Activated CD4-positive, alpha-beta T cell treated with anti-CD3 and anti-CD28 coated beads, Interleukin-2, Interleukin-4, amounts not matched to agents 100 ng/mL and 50 ng/mL, durations not matched to agents 16 hours and 8 hours (primary cell): Measurements from ENCODE around the gene SPATA31D4.
"Not testable (repeated sequence)": the region's sequence is repeated elsewhere in the genome, so short reads cannot be mapped to it uniquely, and the experiment has no call there.

Experiments
- DNase-seq: peaks from one replicate; pipeline ENCODE4 v3.0.0-alpha.2; 2020; ENCODE audit warnings: low spot score

Gene SPATA31D4

DNA sequence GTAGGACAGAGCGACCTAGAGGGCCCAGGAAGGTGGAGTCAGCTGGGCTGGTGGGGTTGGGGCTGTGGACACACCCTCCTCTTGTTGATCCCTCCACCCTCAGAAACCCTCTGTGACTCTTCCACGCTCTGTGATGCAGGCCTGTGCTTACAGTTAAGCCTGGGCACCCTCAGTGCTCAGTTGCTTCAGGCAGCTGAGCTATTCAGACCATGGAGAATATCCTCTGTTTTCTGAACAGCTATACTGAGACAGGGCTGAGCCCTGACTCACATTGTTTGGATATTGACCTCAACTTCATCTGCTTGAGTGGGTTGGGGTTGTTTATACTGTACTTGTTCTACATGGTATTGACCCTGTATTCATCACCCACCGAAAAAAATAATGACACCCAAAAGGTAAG, at the start of gene SPATA31D4:
Gene SPATA31D4 (plus strand): TSS at position 124 of the 400 bp plus-strand sequence. CDS start 86 bp downstream, at position 210.
- DNase-seq = not testable (repeated sequence)

DNA sequence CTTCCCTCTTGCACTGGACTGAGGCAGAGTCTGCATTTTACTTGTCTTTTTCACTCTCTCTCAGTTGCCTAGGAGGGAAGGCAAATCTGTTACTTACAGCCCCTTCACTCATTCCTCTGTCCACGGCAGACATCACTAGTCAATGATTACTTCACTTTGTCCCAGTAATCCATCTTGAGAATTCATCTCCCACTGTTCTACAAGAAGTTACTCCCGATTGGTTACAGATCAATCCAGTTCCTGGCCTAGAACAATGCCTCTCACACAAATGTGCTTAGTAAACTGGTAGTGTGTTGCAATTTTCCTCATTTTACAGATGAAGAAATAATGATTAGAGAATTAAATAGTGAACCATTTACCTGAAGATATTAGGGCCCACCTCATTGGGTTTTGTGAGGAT, 49.7 kb upstream of the SPATA31D4 start:
- DNase-seq = no peak

DNA sequence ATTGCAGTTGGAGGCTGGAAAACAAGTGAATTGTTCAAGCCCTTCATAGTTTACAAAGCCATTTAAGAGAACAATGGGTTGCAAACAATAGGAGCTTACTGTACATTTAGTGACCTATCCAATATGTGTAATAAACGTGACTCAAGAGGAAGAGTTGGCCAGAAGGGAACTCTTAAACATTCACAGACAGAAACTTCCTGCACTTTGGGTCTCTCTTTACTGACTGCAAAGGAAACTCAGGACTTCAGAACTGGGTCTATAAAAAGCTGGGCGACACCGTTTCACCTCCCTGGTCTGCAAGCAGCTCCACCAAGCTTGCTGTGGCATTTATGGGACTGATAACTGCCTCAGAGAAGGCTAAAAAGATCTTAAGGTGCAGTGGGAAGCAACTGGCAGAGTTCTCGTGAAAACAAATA, 48.7 kb upstream of the SPATA31D4 start:
- DNase-seq = no peak

DNA sequence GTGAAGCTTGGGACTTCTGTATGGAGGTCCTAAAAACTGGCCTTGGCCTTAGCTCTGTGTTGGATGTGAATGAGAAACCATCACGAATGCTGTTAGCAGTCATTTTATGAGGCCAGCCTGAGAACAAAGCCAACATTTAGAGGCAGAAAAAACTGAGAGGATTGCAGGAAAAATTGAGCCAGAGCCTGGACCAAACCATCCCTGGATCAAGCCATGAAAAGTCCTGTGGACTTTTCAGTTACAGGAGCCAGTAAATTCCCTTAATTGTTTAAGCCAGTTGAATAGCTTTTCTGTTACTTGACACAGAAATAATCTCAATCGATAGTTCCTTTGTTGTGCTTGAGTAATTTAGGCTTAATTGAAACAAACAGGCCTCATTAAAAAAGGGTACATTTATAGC, 42.6 kb upstream of the SPATA31D4 start:
- DNase-seq = no peak

DNA sequence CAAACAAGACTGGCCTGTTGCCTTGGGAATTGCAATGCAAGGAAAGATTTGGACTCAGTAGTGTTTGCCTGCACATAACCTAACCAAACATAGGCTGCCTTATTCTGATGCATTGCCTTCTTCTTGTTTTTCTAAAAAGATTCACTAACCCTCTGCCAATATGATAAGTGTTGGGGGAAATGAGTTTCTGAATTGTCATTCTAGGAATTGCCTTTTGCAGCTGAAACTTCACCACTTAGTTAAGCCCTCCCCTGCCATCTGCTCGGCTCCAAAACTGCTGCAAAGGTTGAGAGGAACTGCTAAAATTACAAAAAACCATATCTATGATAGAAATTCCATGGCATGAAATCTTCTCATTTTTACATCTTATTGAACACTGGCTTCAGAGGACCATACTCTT, 41.6 kb upstream of the SPATA31D4 start:
- DNase-seq = no peak

DNA sequence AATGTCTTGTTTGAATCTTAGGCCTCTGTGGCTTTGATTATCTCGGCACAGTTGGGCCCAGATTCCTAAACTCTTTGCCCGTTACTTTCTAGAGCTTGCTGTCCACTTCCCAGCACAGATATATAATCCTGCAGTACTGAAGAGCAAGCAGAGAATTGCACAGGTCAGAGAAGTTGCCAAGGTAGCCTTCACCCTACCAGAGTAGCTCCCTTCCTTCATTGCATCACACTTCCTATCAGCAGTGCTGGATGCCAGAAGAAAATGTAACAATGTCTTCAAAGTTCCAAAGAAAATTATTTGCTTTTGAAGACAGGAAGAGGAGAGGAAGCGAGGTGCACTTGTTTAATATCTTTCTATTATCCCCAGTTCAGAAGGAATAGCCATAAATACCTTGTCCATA, 38.1 kb upstream of the SPATA31D4 start:
- no peak for DNase-seq

DNA sequence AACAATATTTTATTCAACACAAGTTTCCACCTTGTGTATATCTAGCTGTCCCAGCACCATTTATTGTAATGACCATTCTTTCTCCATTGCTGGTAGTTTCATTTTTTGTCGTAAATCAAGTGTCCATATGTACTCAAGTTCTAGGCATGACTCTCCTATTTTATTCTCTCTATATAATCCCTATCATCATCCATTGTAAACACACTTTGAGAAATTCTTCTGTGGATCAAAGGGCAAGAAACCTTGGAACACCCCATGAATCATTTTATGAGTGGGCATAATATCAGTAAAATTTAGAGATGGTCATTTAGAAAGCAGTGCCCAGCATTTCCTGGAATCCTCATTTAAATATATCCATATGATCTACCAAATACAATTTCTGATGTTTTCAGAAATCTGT, 35.8 kb upstream of the SPATA31D4 start:
- no peak for DNase-seq

DNA sequence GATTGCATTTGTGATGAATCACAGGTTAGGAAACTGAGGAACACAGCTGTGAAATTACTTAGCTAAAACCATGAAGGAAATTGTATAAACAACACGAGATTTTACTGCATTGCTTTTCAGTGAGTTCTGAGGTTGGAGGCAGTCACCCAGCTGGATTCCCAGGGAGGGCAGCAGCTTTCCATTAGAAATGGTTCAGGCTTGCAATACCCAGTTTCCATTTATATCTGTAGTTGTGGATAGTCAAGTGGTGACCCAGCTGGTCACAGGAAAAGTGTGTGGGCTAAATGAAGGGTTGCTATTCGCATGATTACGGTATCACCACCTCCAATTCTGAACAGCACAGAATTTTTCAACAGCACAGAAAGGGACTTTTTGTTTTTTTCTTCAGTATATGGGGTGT, 34.3 kb upstream of the SPATA31D4 start:
- no peak for DNase-seq

DNA sequence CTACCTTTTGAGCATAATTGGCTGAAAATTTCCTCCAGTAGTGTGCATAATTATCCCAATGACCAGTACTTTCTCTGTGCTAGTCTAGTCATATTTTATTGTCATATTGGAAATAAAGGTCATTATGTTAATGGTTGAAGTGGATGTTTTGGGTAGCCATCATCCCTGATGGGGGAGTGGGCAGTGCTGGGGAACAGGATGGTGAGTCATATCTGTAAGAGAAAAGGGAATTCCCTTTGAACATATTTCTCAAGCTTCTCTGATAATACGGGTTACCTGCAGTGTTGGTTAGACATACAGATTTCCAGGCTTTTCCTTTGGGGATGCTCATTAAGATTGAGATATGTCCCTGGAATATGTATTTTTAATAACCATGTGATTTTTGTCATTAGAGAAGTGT, 33.3 kb upstream of the SPATA31D4 start:
- no peak for DNase-seq

DNA sequence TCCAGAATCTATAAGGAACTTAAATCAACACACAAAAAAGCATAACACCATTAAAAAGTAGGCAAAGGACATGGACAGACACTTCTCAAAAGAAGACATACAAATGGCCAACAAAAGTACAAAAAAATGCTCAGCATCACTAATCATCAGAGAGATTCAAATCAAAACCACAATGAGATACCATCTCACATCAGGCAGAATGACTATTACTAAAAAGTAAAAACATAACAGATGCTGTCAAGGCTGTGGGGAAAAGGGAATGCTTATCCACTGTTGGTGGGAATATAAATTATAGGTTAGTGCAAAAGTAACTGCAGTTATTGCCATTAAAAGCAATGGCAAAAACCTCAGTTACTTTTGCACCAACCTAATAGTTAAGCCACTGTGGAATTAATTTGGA, 32.2 kb upstream of the SPATA31D4 start:
- no peak for DNase-seq

DNA sequence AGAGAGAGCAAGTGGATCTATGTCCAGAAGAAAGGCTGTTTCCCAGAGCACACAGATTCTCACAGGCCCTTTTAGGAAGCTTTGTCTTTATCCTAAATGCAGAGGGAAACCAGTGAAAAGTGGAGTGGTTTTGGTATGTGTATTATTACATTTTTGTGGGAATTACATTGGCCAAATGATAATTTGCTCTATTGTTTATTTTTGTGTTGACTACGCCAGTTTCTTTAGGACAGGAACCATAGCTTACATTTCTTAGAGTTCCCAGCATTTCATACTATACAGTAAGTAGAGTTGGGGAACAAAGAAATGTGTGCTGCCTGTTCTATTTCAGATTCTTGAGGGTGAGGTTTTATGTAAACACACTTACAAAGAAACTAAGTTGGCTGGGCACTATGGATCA, 29.4 kb upstream of the SPATA31D4 start:
- DNase-seq = no peak

DNA sequence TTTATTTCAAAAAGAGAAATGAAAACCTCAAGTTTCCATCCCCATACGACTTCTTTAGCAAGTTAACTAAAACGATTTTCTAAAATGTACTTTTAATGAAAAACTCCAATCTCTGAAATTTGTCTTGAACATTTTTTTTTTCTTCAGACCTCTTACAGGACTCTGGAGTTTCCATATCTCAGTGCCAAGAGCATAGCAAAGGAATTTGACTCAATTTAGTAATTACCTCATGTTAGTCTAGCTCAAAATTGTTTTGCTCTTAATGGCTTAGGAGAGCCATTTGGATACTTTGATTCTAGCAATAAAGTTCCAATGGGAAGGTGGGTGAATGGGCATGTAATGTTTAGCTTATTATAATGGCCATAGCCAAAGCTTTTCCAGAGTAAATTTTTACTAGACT, 26.0 kb upstream of the SPATA31D4 start:
- DNase-seq = no peak

DNA sequence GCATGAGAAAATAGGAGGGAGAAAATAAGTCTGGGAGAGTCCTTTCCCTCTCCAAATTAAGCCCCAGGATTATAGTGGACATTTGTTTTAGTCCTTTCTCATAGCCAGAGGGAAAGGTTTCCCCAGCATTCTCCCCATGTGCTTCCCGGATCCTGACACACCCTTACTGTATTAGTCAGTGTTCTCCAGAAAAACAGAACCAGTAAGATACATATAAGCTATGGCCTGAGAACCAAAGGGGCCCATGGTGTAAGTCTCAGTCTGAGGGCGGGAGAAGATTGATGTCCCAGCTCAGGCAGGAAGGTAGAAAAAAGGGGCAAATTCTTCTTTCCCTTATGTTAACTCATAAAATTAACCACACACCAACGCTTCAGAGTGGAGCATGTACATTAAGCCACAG, 25.6 kb upstream of the SPATA31D4 start:
- no peak for DNase-seq

DNA sequence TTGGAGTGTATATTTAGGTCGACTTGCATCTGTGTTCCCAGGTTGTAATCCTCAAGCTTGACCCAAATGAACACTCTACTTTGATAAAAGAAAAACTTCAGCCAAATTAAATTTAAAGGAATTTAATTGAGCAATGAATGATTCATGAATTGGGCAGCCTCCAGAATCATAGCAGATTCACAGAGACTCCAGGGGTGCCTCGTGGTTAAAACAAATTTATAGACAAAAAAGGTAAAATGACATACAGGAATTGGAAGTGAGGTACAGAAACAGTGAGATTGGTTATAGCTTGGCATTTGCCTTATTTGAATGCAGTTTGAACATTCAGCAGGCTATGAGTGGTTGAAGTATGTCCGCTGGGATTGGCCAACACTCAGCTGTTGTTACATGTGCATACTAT, 21.6 kb upstream of the SPATA31D4 start:
- no peak for DNase-seq

DNA sequence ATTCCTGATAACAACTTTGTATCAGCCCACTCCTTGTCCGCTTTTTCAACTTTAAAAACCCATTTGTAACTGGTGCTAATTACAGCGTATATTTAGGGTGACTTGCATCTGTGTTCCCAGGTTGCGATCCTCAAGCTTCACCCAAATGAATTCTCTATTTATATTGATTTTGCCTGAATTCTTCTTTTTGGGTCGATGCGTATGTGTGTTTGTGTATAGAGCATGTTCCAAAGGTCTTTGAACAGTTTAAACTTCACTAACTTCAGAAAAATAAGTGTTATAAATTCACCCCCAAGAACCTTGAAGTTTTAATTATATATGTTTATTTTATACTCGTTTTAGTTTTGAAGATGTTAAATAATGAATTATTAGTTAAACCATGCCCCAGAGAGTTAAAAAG, 16.1 kb upstream of the SPATA31D4 start:
- no peak for DNase-seq

DNA sequence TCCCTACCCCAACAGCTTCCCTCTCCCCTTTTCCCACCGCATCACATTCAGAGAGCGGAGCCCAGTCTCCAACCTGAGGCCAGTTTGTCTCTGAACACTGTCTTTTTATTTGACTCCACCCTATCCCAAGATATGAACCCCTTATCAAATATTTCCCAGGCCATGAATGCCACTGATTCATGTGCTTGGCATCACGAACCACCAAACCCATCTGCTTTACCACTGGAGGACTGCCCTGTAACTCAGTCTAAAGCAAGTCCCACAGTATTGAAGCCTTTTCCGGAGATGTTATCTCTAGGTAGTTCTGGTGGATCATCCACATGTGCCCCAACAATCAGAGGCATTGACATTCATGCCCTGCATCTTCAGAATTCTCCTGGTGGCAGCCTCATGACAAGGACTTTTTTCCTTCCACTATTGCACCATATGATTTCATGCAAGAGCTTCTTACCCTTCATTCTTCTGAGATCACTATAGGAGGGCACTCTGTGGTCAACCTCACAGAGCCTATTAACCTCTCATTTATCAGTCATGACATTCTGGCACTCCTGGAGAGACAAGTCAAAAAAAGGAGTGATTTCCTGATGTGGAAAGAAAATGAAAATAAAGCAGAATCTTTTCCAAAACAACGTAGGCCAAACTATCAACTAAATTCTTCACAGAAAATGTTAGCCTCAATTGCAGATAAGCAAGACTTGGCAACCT, 12.3 kb upstream of the SPATA31D4 start:
- no peak for DNase-seq

DNA sequence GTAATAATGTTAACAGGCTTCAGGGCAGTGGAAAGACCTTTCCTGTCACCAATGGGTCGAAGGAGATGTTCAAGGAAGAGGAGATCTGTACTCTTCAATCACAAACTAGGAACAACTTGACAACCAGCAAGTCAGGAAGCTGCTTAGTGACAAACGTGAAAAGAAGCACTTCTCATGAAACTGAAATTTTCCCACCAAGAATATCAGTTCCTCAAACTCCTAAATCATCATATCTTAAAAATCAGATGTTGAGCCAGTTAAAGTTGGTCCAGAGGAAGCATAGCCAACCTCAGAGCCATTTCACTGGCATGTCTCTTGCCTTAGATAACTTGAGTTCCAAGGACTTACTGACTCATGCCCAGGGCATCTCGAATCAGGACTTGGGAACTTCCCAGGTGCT, 9.7 kb upstream of the SPATA31D4 start:
- not testable (repeated sequence) for DNase-seq

DNA sequence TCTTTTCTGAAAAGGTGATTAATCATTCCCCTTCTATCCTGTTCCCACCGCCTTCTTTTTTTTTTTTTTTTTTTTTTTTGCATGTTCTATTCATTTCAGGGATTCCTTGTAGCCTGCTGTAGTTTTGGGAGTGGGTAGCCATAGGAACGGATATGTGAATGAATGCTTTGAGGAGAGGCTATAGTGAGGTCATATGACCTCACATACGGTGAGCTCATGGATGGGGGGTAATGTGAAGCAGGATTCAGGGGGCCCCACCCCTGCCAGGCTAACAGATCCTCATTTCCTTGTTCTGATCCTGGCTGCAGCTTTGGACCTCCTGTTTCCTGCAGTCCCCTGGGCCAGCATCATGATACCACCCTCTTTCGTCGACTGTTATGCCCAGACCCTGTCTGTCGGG, 1.9 kb downstream of the SPATA31D4 start:
- DNase-seq = not testable (repeated sequence)

DNA sequence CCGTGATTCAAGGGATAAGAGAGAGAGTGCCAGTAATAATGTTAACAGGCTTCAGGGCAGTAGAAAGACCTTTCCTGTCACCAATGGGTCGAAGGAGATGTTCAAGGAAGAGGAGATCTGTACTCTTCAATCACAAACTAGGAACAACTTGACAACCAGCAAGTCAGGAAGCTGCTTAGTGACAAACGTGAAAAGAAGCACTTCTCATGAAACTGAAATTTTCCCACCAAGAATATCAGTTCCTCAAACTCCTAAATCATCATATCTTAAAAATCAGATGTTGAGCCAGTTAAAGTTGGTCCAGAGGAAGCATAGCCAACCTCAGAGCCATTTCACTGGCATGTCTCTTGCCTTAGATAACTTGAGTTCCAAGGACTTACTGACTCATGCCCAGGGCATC, 5.3 kb downstream of the SPATA31D4 start:
- DNase-seq = not testable (repeated sequence)

DNA sequence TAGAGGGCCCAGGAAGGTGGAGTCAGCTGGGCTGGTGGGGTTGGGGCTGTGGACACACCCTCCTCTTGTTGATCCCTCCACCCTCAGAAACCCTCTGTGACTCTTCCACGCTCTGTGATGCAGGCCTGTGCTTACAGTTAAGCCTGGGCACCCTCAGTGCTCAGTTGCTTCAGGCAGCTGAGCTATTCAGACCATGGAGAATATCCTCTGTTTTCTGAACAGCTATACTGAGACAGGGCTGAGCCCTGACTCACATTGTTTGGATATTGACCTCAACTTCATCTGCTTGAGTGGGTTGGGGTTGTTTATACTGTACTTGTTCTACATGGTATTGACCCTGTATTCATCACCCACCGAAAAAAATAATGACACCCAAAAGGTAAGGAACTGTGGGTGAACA, 15.2 kb downstream of the SPATA31D4 start, which contains the start of gene SPATA31D3:
Gene SPATA31D3 (plus strand): TSS at position 108 of the 400 bp plus-strand sequence. CDS start 86 bp downstream, at position 194.
- not testable (repeated sequence) for DNase-seq

DNA sequence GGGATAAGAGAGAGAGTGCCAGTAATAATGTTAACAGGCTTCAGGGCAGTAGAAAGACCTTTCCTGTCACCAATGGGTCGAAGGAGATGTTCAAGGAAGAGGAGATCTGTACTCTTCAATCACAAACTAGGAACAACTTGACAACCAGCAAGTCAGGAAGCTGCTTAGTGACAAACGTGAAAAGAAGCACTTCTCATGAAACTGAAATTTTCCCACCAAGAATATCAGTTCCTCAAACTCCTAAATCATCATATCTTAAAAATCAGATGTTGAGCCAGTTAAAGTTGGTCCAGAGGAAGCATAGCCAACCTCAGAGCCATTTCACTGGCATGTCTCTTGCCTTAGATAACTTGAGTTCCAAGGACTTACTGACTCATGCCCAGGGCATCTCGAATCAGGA, 20.4 kb downstream of the SPATA31D4 start:
- not testable (repeated sequence) for DNase-seq

DNA sequence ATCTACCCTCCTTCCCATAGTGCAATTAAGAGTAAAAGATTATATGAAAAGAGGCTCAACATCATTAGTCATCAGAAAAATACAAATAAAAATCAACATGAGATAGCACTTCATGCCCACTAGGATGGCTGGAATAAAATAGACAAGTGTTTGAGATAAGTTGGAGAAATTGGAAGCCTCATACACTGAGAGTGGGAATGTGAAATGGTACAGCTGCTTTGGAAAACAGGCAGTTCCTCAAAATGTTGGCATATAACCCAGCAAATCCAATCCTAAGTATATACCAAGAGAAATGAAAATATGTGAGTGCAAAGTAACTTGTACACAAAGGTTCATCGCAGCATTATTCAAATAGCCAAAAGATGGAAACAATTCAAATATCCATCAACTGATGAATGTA, 24.9 kb downstream of the SPATA31D4 start:
- DNase-seq = no peak

DNA sequence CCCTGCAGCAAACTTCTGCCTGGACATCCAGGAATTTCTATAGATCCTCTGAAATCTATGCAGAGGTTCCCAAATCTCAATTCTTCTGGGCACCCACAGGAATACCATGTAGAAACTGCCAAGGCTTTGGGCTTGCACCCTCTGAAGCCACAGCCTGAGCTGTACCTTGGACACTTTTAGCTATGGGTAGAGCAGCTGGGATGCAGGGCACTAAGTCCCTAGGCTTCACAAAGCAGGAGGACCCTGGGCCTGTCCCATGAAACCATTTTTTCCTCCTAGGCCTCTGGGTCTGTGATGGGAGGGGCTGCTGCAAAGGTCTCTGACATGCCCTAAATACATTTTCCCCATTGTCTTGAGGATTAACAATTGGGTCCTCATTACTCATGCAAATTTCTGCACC, 27.4 kb downstream of the SPATA31D4 start:
- DNase-seq = no peak
